Measurements from ENCODE around the gene HIVEP2.

HIVEP2 gene

DNA sequence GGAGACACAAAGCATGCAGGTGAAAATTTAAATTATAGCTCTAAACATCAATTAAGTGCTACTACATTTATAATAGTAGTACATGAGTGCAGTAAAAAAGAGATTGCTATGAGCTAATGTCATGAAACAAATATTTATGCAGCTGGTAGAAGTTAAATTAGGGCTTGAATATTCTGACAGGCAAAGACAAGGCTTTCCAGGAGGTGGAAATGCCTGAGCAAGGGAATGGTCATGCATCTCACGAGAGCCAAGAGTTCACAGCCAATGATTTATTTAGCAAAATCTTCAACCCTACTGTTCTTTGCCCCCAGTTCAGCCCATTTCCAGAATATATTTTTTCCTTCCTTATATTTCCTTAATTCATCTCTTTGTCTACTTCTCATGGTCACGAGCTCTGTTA, 128.9 kb downstream of the HIVEP2 start:
- DNase-seq (ENCODE audit: low spot score), result no peak

DNA sequence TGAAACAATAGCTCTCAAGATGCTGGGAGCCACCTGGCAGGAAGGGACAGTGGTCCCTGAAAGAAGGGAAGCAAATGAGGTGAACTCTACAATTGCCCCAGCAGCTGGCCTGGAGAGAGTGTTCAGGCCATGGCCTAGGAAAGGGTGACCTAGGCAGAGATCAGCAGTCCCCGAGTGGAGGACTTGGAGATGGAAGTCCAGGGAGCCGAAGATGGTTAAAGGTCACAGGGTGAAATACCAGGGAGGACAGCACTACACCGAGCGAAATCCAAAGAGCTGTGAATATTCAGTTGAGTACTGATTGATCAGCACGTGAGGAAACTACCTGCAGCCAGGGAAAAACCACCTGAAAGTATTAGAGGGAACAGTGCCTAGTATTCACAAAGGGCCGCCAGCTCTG, 133.1 kb downstream of the HIVEP2 start:
- DNase-seq (ENCODE audit: low spot score), result no peak

DNA sequence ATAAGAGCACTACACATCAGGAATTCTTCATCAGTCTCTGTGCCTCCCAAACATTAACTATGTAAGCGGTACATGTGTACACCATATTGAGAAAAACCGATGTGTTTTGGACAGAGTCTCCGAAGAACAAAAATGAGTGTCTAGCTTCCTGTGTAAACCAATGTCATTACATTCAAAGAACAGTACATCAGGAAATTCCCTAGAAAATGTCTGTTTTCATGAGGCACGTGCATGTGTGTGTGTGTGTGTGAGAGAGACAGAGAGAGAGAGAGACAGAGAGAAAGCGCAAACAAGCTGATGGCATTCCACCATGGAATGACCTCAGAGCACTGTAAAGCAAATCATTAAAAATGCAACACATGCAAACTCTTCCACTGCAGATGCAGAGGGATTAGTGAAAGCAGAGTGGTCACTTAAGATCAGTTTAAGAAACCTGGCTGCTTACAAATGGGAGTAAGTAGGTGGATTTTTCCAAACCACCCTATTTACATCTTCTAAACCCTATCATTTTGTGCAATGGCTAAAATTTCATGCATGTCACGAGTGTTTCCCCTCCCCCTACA, 133.9 kb downstream of the HIVEP2 start:
- DNase-seq (ENCODE audit: low spot score), result peak; percentile 63

DNA sequence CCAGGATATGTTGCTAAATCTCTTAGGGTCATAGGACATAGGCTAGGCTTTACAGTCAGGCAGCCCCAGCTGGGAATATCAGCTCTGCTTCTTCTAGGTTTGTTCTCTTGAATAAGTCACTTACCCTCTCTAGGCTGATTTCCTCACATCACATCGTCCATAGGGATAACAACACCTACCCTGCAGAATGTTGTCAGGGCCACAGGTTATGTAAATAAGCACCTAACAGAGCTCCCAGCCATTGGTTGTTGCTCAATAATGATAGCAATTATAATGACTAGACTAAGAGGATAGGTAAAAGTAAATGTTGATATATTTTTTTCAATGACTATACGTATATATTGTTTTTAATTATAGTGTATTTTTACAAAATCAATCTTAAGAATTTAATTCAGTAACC, 135.0 kb downstream of the HIVEP2 start:
- no peak for DNase-seq (ENCODE audit: low spot score)

DNA sequence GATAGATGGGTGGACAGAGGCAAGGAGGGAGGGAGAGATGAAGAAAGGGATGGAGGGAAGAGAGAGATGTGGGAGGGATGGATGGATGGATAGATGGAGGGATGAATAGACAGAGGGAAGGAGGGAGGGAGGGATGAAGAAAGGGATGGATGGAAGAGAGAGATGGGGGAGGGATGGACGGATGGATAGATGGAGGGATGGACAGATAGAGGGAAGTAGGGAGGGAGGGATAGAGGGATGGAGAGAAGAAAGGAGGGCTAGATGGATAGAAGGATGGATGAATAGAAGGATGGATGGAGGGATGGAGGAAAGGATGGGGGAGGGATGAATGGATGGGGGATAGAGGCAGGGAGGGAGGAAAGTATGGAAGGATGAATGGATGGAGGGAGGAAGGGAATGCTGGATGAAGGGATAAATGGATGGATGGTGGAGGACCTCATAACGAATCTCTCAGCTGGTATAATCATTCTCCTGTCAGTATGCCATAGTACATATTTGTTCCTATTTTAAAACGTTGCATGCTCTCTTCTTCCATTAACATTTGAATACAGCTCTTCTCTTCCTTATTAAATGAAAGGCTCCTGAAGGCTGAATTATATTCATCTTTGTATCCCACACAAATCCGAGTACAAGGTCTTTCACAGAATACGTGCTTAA, 136.4 kb downstream of the HIVEP2 start:
- no peak for DNase-seq (ENCODE audit: low spot score)

DNA sequence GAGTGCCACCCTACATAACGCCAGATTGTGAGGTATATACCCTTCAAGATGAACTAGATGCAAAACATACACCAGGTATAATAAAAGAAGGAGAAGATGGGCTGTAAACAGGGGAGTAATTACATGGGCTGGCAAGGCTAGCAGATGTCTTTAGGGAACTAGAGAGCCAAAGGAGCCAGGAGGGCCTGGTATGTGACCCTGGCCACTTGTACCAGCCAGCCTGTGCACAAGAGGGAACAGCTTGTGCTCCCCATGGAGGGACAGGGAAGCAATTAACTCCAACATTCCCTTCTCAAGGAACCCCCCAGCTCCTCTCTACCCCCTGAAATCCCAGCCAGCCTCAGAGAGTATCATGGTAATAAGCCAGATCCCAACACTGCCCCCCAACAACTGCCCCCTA, 139.9 kb downstream of the HIVEP2 start:
- no peak for DNase-seq (ENCODE audit: low spot score)

DNA sequence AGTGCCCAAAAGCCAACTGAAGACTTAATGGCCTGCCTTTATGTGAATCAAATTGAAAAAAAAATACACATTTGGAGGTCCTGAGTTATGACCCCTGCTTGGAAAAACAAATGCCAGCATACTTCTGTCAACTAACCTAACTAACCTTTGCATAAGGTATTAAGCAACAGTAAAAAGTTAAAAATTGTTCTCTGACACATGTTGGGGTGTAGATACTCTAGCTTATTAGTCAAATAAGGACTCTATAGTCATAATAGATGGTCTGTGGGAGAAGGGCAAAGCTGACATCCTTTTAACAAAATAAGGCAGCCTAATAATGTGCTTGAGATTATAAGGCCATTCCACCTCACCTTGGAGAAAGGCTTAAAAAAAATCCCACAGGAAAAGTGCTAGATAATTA, 140.5 kb downstream of the HIVEP2 start:
- DNase-seq (ENCODE audit: low spot score), result no peak

DNA sequence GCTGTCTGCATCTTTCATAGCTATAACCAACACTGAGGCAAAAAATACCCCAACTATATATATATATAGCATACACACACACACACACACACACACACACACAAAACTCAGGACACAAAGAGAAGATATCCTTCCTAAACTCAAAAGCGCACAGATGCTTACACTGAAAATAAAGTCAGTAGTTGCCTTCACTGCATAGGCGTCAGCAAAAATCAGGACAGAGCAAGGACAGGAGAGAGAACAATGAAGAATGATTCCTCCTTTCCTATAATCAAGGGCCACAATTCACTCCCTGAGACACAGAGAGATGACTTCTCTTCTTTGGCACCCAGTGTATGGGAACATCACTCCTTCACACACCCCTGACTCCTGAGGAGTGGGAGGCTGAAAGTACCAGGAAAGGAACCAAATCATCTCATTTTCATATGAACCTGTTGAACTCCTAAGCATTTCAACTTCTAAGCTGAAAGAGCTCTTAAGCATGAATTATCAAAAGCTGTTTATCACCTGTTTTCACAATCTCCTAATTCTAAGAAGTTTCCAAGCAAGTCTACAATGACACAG, 141.4 kb downstream of the HIVEP2 start:
- DNase-seq (ENCODE audit: low spot score), result no peak

DNA sequence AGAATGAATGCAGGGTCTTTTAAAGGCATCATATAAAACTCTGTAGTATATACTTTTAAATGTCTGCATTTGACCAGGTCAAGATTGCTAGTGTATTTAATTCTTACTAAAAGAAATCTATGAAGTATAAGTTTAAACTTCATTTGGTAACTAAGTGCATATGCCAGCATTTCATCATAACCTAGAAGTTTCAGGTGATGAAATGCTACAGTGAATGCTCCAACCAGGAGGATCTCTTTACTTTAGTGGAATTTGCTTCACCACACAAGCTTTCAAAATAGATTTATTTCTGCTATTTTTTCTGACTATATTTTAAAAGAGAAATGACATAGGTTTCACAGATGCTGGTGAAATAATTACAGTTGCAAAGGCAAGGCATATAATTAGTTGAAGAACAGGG, 141.9 kb downstream of the HIVEP2 start:
- DNase-seq (ENCODE audit: low spot score), result no peak

DNA sequence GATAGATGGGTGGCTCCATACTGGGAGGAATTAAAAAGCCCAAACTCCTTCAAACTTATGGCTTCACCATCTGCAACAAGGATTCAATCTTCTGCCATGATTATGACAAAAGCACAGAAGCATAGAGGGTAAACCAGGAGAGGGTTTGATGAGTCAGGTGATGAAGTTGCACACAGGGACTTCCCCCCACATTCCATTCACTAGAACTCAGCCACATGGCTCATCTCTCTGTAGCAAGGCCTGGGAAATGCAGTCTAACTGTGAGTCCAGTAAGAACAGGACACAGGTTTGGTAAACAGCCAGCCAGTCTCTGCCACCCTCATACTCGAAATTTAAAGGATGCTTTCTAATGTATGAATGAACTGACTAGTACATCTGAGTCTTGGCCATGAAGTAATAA, 142.9 kb downstream of the HIVEP2 start:
- peak; percentile 75 for DNase-seq (ENCODE audit: low spot score)

DNA sequence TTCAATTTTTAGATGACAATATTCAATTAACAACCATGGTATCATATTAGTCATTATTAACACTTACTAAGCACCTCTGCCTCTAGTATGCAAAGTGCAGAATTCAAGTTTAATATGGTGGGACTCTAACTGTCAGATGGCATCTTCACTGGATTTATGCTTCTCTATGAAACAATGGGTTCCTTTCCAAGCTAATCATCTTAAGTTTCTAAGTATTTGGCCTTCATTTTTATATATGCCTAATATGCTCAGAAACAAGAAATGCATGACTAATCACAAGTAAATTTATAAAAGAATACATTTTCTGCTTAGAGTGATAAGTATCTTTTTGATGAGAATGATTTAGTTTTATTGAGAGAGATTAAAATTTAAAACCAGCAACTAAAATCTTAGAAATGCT, 144.7 kb downstream of the HIVEP2 start:
- DNase-seq (ENCODE audit: low spot score), result no peak

DNA sequence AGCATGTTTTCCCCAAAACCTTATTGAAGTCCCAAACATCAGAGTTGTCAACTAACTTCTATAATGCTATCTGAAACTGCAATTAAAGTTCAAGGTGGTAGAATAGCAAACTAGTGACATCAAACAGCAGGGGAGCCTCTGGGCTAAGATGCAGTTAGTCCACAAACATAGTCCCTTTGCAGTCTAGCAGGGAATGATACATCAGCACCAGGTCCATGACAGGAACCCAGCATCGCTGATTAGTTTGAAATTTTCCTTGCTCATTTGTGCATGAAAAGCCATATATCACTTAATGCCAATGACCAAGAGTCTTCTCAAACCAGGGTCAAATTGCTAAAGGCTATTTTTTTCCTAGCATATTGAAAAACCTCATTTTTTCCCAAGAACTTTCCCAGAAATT, 145.3 kb downstream of the HIVEP2 start:
- no peak for DNase-seq (ENCODE audit: low spot score)

DNA sequence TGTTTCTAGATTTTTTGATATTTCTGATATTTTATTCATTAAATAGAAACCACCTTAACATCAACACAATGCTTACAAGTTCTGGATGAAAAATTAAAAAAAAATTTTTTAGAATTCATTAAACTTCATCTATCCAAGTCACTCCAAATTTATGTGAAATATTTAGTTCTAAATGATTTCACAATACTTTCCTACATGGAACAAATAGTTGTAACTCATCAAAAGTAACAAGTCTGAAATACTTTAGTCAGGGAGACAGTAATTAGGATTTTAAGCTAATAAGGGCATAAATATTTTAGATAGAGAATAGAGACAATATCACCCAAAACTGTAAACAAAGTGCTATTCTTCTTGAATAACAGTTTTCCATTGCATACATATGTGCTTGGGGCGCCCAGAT, 147.8 kb downstream of the HIVEP2 start:
- DNase-seq (ENCODE audit: low spot score), result no peak

DNA sequence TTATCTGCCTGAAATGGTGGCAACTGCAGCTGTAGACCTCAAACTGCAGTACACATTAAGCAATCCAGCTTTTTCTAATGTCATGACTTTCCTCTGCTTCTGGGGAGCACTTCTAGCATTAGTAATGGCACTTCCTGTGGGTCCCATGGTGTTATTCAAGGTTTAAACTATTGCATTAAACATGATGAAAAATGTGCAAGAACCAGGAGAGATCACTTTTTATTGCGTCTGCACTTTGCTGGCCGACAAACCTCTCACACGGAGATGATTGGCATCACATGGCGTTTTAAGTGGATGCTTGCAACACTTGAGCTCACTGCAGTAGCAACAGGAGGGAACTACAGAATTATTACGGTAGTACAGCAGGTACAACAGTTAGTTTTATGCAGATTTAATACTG, 148.4 kb downstream of the HIVEP2 start:
- DNase-seq (ENCODE audit: low spot score), result no peak

DNA sequence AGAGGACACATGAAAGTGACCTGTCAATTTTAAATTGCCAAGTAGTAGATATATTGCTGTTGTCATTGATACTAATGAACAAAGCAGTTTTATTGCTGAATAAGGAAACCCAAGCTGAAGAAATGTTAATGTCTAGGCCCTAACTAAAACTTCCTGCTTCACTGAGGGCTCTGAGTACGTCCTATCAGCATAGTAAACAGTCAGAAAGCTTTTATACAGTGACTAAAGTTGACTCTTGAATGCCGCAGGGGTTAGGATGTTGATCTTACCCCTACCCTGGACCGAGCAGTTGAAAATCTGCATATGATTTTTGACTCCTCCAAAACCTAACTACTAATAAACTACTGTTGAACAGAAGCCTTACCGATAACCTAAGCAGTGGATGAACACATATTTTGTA, 149.0 kb downstream of the HIVEP2 start:
- no peak for DNase-seq (ENCODE audit: low spot score)

DNA sequence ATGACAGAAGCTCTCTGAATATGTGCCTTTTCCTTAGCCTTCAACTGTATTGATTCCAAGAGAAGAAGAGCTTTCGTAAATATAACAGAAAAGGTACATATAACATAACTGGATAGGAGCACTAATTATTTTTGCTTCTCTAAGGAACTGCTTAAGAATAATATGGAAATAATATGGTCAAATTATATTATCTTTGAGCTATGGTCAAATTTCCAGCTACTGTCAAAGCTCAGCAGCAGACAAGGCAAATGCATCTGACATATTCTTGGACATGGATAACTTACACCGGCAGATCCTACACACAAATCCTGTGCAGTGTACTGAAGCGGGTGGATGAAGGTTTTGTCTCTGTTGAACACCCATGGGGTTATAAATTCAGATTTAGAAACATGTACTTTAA, 150.6 kb downstream of the HIVEP2 start:
- no peak for DNase-seq (ENCODE audit: low spot score)

DNA sequence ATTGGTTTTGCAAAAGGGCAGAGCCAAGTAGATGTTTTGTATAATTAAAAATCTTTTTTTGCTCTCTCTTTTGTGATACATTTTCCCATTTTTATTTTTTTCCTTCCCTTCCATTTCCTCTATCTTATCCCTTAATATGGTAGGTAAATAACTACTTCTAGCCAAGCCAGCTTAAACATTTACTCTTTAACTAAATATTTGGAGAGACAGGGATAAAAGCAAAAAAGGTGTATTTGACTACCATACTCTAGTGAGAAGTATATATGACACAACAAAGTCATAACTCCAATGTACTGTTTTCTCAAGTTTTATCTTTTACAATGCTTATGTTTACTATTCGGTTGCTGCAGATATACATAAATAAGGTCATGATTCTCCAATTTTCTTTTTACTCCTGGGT, 154.7 kb downstream of the HIVEP2 start:
- DNase-seq (ENCODE audit: low spot score), result no peak

DNA sequence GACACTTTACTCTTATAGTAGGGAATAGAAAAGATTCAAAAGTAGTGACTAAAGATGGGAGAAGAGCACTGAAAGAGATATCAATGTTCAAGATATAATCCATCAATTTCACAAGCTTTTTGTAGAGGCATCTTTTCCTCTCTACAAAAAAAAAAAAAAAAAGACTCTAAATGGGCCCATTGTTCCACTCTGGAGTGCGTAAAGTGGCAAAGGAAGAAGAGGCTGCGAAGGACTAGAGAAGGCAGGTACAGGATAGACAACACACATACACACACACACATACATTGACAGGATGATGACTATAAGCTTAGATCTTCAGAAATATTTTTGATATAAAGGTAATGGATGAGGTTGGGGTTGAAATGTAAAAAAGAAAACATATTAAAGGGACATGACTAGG, 157.6 kb downstream of the HIVEP2 start:
- DNase-seq (ENCODE audit: low spot score), result no peak

DNA sequence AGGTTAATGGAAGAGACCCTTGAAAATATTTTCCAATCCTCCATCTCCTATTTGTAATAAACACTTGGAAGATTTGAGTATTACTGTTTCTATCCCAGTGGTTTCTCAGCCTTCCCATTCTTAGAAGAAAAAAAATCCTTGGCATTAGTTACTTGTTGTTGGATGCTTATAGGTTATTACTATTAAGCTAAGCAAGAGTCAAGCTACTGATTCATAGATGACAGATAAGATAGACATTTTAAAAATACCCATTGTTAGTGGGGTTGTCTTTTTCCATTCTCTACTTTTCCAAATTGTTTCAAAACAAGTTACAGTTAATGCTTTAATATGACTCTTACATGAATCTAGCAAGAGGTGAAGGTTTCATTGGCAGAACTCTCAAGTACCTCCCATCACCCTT, 158.5 kb downstream of the HIVEP2 start:
- no peak for DNase-seq (ENCODE audit: low spot score)

DNA sequence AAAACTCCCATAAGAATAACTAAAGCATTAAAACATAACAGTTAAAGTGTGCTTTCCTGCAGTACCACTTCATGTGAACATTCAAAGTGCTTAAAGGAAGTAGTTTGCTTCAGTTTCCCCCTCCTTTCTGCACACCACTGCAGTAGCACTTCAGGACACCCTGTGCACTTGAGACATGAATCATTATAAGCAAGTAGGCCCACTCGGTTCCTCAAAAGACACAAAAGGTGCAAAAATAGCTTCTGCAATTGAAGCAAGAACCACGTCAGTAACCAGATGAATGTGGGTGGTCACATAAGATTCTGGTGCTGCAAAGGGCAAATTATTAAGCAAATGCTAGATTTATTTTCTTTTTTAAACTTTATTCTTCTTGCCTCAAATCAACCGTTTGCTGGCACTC, 160.6 kb downstream of the HIVEP2 start:
- peak; percentile 28 for DNase-seq (ENCODE audit: low spot score)

DNA sequence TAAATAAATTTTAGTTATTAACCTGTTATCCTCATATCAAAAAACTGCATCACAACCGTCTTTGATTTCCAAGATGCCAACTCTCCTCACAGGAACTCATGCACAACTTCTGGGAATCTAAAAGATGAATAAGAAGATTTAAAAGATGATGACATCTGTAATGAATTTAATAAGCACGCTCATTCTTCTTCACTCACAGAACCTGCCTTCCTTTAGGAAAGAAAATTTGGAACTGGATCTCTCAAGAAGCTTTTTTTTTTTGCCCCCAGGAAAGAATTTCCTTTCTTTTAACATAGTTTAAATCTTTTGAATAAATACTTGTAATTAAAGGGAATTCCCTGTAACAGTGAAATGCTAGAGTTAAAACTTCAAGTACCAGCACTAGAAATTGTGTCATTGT, 161.5 kb downstream of the HIVEP2 start:
- no peak for DNase-seq (ENCODE audit: low spot score)

DNA sequence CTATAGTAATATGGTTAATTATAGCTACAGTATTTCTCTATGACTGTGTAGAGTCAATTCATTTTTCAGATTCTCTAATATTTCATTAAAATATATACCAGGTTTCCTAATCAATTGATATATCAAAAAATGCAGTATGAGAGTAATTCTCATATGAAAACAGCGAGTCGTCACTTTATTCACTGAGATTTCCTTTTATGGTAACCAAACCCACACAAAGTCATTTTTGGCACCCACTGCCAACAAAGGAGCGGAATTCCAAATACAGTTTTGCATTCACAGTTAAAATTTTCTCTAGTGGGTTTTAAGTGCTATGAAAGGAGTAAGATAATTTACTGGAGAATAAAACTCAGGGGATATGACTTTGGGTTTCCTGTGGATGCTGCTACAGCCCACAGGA, 163.8 kb downstream of the HIVEP2 start:
- no peak for DNase-seq (ENCODE audit: low spot score)

DNA sequence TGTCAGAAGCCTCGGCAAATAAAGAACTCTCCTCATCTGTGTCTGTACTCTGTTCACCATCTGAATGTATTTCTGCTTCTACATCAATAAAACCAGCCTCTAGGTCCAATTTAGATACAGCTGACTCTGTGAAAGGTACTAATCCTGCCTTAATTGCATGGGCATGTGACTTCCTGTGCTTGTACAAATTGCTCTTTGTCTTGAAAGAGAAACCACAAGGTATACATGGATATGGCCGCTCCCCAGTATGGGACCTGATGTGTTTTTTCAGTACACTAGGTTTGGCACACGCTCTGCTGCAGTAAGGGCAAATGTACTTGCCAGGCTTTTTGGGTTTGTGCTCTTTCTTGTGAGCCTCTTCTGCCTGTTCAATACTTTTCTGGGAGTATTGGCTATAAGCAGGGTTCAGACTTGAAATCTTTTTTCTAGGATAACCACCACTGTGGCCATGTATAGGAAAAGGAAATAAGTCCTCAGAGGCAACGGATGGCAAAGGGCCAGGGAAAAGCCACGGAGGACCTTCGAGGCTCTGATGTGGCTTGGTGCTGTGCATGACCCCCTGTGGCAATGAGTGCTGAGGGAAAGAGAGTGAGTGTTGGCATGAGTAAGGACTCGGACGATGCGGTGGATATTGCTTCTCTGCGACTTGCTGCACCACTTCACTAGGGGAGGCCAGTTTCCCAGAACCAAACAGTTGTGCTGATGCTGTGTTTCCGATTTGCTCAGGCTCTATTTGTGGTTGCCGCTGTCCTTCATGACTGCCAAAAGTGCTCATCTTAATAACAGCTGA, 170.9 kb downstream of the HIVEP2 start:
- peak; percentile 42 for DNase-seq (ENCODE audit: low spot score)
